GM18505 (cell line): ENCODE data around the gene MEN1.
A peak's percentile ranks its signal among the peaks of the same experiment; 100 is the strongest.

Experiments
- ATAC-seq: cut with Tn5 transposase; IDR thresholded peaks from one replicate; pipeline ENCODE4 v1.9.1; 2021; ENCODE audit not compliant: unreplicated experiment
- POLR2A ChIP-seq: IDR thresholded peaks from 4 replicates; pipeline ENCODE4 v1.6.1; 2011; ENCODE audit warnings: borderline replicate concordance; ENCODE audit not compliant: insufficient read depth, insufficient read length; ENCODE audit errors: extremely low read depth

Gene MEN1

GRCh38 chr11:64805481-64805880, 4.9 kb downstream of the MEN1 start:
- no peak for ATAC-seq
- TF ChIP-seq POLR2A: no peak

DNA sequence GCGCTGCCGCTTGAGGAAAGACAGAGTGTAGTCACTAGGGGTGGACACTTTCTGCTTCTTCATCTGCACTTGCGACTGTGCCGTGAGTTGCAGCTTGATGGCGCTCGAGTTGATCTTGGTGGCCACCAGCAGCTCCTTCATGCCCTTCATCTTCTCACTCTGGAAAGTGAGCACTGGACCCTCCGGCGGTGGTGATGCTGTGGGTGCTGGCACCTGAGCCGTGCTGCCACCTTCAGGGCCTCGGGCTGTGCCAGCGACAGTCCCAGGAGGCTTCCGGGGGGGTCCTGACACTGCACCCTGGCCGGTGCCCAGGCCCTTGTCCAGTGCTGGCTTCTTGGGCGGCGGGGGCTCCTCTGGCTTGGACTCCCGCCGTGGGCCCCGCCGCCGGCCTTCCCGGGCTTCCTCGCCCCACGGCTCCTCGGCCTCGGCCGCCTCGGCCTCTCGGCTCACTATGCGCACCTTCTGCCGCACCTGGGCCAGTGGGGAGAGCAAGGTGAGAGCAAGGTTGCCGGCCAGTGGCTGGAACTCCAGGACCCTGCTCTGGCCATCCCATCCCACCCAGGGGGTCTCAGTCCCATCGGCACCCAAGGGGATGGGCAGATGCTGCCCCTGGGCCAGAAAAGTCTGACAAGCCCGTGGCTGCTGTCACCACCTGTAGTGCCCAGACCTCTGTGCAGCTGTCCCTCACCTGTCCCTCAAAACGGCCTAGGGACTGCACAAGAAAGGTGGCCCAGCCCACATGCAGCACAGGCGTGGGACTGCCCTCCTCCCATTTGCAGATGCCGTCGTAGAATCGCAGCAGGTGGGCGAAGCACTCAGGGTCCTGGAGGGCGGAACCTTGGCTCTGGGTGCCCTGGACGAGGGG, 5.8 kb downstream of the MEN1 start:
- no peak for ATAC-seq
- no peak for TF ChIP-seq POLR2A

- no peak for TF ChIP-seq POLR2A
- no peak for ATAC-seq
Measured at GRCh38 chr11:64803846-64804345, 6.5 kb downstream of the MEN1 start.

DNA sequence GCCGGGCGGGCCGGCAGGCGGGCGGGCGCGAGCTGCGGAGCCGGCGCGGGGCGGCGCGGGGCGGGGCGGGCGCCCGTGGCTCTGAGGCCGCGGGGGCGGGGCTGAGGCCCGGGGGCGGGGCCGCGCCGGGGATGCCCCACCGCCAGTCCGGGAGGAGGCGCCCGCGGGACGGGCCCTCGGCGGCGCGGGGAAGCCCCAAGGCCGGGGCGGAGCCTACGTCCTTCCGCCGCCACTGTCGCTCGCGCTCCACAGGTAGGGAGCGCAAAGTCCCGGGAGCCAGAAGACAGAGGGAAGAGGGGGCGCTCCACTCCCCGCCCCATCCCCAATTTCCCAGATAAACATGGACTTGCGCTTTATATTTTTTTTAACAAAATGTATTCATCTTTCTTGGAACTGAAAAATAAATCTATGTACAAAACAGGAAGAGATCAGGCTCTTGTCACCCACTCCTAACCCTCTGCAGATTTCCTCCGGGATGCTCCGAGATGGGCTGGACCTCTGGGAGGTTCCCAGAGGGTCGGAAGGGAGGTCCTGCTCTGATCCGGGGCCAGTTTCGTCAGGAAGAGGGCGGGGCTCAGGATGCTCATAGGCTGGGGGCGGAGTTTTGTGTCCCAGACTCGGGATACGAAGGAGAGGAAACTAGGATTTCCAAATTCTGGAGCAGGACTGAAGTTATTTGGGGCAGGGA, 7.0 kb downstream of the MEN1 start, which contains the start of gene MAP4K2:
Gene MAP4K2 (minus strand): TSS at position 57 of the 688 bp plus-strand sequence. CDS start 65 bp downstream, outside the sequence.
- peak; percentile 63 for ATAC-seq
- peak; percentile 66 for TF ChIP-seq POLR2A

DNA sequence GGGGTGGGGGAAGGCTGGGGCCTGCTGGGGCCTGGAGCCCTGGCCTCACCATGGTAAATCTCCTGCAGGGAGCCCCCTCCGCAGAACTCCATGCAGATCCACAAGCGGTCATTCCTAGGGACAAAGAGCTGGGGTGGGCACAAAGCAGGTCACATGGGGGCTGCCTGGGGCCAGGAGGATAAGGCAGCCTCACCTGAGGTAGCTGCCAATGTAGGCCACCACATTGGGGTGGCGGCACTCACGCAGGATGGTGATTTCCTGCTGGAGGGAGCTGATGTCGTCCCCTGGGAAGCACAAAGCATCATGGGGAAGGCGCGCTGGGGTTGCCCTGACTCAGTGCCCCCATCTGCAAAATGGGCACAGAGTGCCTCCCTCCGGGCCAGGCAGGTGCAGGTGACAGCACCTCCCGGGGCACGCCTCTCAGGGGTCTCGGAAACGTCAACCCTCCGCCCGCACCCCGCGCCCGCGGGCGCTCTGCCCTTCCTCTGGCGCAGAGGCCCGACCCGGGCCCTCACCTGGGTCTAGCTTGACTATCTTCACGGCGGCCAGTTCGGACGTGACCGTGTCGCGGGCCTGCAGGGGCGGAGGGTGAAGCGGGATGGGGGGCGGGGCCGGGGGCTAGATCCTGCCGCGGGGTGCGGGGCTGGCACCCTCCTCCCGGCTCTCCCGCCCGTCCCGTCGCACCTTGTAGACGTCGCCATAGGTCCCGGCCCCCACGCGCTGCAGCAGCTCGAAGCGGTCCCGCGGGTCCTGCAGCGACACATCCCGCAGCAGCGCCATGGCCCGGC, 7.8 kb downstream of the MEN1 start:
- TF ChIP-seq POLR2A: peak; percentile 6
- ATAC-seq: peak; percentile 17

- ATAC-seq: no peak
- peak; percentile 16 for TF ChIP-seq POLR2A
Measured at GRCh38 chr11:64801561-64802369, 8.6 kb downstream of the MEN1 start.

DNA sequence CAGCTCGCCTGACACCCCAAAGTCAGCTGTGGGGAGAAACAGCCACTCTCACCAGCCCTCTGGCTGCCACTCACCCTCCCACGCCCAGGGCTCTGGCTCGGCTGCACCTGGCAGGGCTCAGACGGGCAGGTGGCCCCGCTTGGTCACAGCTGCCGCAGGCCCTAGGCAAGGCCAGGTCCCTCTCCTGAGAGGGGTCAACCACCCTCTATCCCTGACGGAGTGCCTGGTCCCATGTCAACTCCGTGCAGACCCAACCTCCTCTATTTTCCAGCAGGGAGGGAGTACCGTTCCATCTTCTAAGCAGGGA, 9.2 kb downstream of the MEN1 start:
- ATAC-seq: no peak
- TF ChIP-seq POLR2A: no peak

GRCh38 chr11:64800303-64801157, 9.8 kb downstream of the MEN1 start:
- no peak for TF ChIP-seq POLR2A
- no peak for ATAC-seq

- ATAC-seq: no peak
- TF ChIP-seq POLR2A: no peak
Measured at GRCh38 chr11:64799623-64800302, 10.6 kb downstream of the MEN1 start.

GRCh38 chr11:64799256-64799622, 11.1 kb downstream of the MEN1 start:
- no peak for TF ChIP-seq POLR2A
- ATAC-seq: no peak

DNA sequence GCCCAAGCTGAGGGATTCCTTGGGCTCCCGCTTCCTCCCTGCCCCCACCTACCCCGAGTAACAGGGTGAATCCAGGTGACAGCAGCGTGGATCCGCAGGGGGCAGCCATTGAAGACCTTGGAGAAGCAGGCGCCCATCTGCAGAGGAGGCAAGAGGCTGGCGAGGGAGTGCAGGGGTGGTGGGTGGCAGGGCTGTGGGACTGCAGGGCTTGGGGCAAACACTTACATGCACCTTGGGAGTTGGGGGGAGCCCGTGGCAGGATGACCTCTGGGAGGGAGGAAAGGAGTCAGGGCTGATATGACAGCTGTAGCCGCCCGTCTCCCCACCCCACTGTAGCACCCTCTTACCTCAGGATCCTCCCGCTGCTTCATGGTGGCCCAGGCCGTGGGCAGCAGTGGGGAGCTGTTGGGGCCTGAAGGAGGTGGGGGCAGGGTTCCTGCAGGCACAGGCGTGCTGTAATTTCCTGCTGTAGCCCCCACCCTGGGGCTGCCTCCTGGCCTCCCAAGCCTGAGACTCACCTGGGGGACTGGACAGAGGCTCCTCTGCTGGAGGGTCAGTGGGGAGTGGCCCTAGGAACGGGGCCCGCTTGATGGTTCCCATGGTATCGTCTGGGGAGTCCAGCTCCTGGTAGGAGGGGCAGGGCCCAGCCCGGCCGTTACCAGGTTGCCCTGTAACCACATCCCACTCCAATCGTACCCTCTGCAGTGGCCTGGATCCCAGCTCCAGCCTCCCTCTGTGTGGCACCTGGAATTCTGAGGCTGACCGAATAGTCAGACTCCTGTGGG, 13.4 kb downstream of the MEN1 start:
- TF ChIP-seq POLR2A: no peak
- no peak for ATAC-seq

GRCh38 chr11:64796047-64796756, 14.1 kb downstream of the MEN1 start:
- TF ChIP-seq POLR2A: no peak
- no peak for ATAC-seq
